Spleen (tissue), 7 donors: ENCODE data around the gene SNRPA1.

Source experiments
- POLR2A ChIP-seq, 3 donors: fragments of 450-650 bp; IDR thresholded peaks; one replicate each; pipeline ENCODE4 v1.5.1; 2017; ENCODE audit warnings: antibody characterized with exemption in 3 of 3, mild to moderate bottlenecking in 1 of 3
- POLR2AphosphoS5 ChIP-seq, 3 donors: sonication (generic); formaldehyde crosslinking; IDR thresholded peaks; one replicate each; pipeline ENCODE4 v1.5.1; 2017; ENCODE audit warnings: antibody characterized with exemption in 3 of 3
- TF ChIP-seq, protein P1 (sequence below), 11 experiments: fragments of 200-600 bp in 7 of 11; fragments of 450-650 bp in 4 of 11; sonication (generic) in 4 of 11; IDR thresholded peaks in 8 of 11; conservative IDR thresholded peaks in 3 of 11; 1 replicate in 7 of 11; 2 replicates in 4 of 11; pipeline versions ENCODE4 v1.4.0 to v1.8.0; 2016 to 2021; ENCODE audit warnings: antibody characterized with exemption in 11 of 11, inconsistent platforms in 4 of 11, mild to moderate bottlenecking in 1 of 11
- donor health status: DM: no; HTN: no; CAD: no; lungs with moderate emphysema.
- donor health status: DM: no; HTN: no; CAD: no.
- donor health status: DM: no; HTN: no; CAD: no.

DNA sequence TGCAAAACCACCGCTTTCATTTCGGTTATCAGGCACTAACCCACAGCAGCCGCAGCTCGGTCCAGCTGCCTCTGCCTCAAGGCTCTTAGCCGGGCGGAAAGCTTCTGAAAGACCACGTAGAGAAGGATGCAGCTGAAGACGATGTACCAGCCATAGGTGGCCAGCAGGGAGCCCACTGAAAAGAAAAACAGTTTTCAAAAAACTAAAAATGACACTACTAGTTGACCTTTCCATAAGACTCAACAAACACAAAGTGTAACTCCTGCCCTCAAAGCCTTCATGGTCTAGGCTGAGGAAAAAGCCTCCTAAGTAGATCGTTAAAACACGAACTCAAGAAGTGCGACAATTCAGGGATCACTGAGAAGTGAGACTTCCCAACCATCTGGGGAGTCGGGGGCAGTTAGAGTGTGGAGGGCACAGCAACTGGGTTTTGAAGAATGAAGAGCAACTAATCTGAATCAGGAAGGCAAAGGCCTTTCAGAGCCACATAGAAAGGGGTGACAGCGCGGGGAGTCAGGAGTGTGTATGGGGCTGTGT is 18.5 kb downstream of the SNRPA1 start:
- no peak for TF ChIP-seq POLR2A (IDR thresholded peaks at IDR 0.05)
- TF ChIP-seq, protein P1, sequence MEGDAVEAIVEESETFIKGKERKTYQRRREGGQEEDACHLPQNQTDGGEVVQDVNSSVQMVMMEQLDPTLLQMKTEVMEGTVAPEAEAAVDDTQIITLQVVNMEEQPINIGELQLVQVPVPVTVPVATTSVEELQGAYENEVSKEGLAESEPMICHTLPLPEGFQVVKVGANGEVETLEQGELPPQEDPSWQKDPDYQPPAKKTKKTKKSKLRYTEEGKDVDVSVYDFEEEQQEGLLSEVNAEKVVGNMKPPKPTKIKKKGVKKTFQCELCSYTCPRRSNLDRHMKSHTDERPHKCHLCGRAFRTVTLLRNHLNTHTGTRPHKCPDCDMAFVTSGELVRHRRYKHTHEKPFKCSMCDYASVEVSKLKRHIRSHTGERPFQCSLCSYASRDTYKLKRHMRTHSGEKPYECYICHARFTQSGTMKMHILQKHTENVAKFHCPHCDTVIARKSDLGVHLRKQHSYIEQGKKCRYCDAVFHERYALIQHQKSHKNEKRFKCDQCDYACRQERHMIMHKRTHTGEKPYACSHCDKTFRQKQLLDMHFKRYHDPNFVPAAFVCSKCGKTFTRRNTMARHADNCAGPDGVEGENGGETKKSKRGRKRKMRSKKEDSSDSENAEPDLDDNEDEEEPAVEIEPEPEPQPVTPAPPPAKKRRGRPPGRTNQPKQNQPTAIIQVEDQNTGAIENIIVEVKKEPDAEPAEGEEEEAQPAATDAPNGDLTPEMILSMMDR (IDR thresholded peaks at IDR 0.05 in 8 of 11, conservative IDR thresholded peaks at IDR 0.05 in 3 of 11), result peak in 3 of 11 experiments; percentile 43 to 48 (median 43)
- no peak for TF ChIP-seq POLR2AphosphoS5 (IDR thresholded peaks at IDR 0.05)
